Measurements from ENCODE around the gene NMD3. TPM values are rescaled to one million over a fixed set of nuclear protein-coding genes. Genes with fewer than 3 reads are reported as not detected.

NMD3 gene
- total and polyA plus RNA-seq, 2 of the 4 experiments (the other 2 are of a cell fraction) = 33.8 to 95.0 TPM

GRCh38 chr3:161215185-161215584, 5.9 kb upstream of the NMD3 start:
- Histone ChIP-seq H4K8ac (ENCODE audit: low read depth in 2 of 2, low read length in 2 of 2) (no peak overlapping the region), H3K14ac (replicated peaks; ENCODE audit: low read depth, low read length) (no peak overlapping the region), H3K56ac (ENCODE audit: extremely low read depth, insufficient read depth, low read length) (no peak overlapping the region), H4K91ac (ENCODE audit: insufficient read depth, low read depth, low read length) (no peak overlapping the region), H3K4me3 (ENCODE audit: insufficient read depth, low read depth, low read length) (no peak overlapping the region), H3K4me2 (ENCODE audit: low read depth, low read length) (no peak overlapping the region), H3K9me1 (ENCODE audit: insufficient read depth, low read length) (no peaks in the 10 kb centered on the region), H3K4me1 (ENCODE audit: control insufficient read depth, insufficient read depth, low read length) (peaks cover 2% of the 10 kb centered on the region; the same call in 1 of the 2 replicates), H3K27me3 (ENCODE audit: control insufficient read depth, insufficient read depth, low read length) (no peaks in the 10 kb centered on the region; the same call in 1 of the 2 replicates), H2BK20ac (ENCODE audit: low read depth, low read length) (no peak overlapping the region), H3K4ac (ENCODE audit: low read depth, low read length) (no peak overlapping the region), H2BK15ac (ENCODE audit: low read depth, low read length) (no peak overlapping the region), H3K23ac (ENCODE audit: low read depth, low read length) (no peak overlapping the region), H2BK5ac (ENCODE audit: low read depth, low read length, poor library complexity, severe bottlenecking) (no peak overlapping the region), H2AK5ac (ENCODE audit: low read depth, low read length) (no peak overlapping the region), H2AK9ac (replicated peaks; ENCODE audit: low read depth, low read length, poor library complexity) (no peak overlapping the region), H4K20me1 (ENCODE audit: insufficient read depth, low read length) (no peaks in the 10 kb centered on the region), H2AFZ (replicated peaks; ENCODE audit: low read length, poor library complexity) (no peak overlapping the region), H3K18ac (ENCODE audit: low read depth, low read length) (no peak overlapping the region), H2BK120ac (ENCODE audit: low read depth, low read length) (no peak overlapping the region), H3K9ac (ENCODE audit: low read depth, low read length) (no peak overlapping the region), H3K79me1 (ENCODE audit: low read depth in 1 of 2, low read length in 2 of 2) (no peaks in the 10 kb centered on the region), H3K36me3 (ENCODE audit: control insufficient read depth, insufficient read depth, low read length) (no peaks in the 10 kb centered on the region), H3K27ac (ENCODE audit: insufficient read depth, low read length) (no peak overlapping the region), H3K9me3 (ENCODE audit: control insufficient read depth, insufficient read depth, low read length) (no peaks in the 10 kb centered on the region), H4K5ac (ENCODE audit: low read depth, low read length) (no peak overlapping the region)
- intact Hi-C loops (cut with micrococcal nuclease) = loop anchor here (10.0 kb wide), 1 partner anchor 270 kb away; no protein-coding TSS in a partner anchor
- WGBS, 2 experiments (ENCODE audit: extremely low coverage in 2 of 2, insufficient read length in 1 of 2) = 29% methylated on average over 1 of the region's 4 CpGs; no CpG with 5 or more reads in 1 of the 2 experiments
- ATAC-seq (ENCODE audit: low read depth) (no peak), DNase-seq (no peak)
- ChIA-PET CTCF (no interaction called here), POLR2A (ENCODE audit: unreplicated experiment) (no interaction called here)
- dilution Hi-C loops (cut with HindIII; ENCODE audit: low sequenced_read_pairs, unreplicated experiment) = no loop called here
- no peak for TF ChIP-seq USF2 (IDR thresholded peaks at IDR 0.05; ENCODE audit: low read depth, low read length)
- in situ Hi-C loops (cut with MboI; ENCODE audit: low sequenced_read_pairs) = no loop called here
- no TSS peak for BruUV-seq (replicated peaks)
